Stimulated activated CD4-positive, alpha-beta T cell treated with anti-CD3 and anti-CD28 coated beads, Interleukin-15, amount 100 ng/mL, for 48 hours (primary cell): ENCODE results near the gene SUGP2.

Experiments used
- DNase-seq, 2 donors: peaks; one replicate each; pipeline ENCODE4 v3.0.0-alpha.2; 2020; ENCODE audit warnings: low read depth in 2 of 2

The SUGP2 gene

GRCh38 chr19:19059018-19059836 lies 25.9 kb upstream of the SUGP2 start:
- no peak for DNase-seq

DNA sequence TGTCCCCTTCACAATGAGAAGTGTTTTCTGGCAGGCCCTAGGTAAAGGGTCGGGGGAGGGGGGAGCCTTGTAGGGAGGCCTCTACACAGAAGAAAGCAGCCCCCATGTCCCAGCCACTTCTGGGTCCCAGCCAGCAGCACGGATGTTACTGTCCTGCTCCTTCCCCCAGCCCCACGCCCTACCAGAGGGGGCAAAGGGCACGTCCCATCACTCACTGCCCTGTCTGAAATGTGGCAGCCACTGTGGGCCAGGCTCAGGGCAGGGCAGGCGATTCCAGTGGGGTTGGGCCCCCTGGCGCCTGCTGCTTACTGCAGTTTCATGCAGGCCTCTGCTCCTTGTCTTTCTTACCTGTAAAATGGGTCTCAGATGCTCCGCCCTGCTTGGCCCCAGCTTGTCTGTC lies 24.4 kb upstream of the SUGP2 start:
- no peak for DNase-seq

- DNase-seq = no peak
These were observed 24.0 kb upstream of the SUGP2 start for GRCh38 chr19:19057317-19057716.

- DNase-seq = no peak
These were observed 23.4 kb upstream of the SUGP2 start for GRCh38 chr19:19056636-19057275.

DNA sequence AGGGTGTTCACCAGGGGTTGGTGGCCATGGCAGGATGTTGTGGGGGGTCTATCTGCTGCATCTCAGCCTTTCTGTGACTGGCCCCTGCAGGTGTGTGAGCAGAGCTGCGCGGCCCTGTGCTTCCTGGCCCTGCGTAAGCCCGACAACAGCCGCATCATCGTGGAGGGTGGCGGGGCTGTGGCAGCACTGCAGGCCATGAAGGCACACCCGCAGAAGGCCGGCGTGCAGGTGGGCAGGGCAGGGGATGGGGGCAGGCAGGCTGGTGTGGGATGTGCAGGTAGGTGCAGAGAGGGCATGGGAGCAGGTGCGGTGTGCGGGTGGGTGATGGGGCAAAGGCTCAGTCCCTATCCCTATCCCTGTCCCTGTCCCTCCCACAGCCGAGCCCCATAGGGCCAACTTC lies 22.4 kb upstream of the SUGP2 start:
- no peak for DNase-seq

DNA sequence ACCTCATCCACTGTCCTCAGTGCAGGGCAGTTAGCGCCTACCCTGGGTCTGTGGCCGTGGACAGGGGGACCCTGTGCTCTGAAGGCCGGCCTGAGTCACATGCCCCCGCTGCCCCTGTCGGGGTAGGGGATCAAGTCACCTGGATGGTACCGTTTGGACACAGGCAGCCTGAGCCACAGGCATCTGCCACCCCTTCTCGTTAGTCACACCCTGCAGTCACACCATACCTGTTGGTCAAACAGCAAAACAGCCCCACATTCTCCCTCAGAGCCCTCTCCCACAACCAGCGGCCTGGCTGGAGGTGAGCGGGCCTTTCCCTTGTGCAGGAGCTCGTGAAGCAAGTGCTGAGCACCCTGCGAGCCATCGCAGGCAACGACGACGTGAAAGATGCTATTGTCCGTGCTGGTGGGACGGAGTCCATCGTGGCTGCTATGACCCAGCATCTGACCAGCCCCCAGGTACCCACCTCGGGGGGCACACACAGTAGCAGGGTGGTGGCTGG lies 21.7 kb upstream of the SUGP2 start:
- DNase-seq = no peak

DNA sequence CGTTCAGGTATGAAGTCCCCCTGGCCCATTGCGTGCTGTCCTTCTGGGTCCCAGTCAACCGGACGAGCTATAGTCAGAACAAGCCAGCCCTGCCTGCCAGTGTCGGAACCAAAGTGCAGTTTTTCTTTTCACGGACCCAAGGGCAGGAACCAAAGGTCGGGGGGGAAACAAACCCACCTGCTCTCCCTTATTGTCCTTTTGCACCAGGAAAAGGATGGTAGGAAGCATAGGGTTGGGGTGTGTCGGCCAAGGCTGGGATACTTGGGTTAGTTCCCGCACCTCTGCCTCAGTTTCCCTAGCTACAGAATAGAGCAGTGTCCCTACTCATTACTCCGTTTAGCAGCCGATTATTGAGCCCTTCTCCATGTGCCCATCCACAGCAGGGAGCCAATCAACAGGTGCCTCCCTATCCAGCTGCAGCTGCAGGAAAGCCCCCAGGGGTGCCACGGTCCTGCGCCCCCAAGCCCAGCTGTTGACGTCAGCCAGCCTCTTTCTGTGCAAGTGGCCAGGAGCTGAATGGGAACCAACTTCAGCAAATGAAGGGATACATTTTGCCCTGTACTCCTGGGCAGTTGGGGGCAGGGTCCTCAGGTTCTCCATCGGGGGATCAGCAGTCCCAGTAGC lies 21.1 kb upstream of the SUGP2 start:
- DNase-seq = no peak

GRCh38 chr19:19053508-19054314 lies 20.4 kb upstream of the SUGP2 start:
- peak in 1 of 2 donors; percentile 38 for DNase-seq

GRCh38 chr19:19052921-19053320 lies 19.6 kb upstream of the SUGP2 start:
- no peak for DNase-seq

GRCh38 chr19:19051478-19052213 lies 18.3 kb upstream of the SUGP2 start:
- no peak for DNase-seq

DNA sequence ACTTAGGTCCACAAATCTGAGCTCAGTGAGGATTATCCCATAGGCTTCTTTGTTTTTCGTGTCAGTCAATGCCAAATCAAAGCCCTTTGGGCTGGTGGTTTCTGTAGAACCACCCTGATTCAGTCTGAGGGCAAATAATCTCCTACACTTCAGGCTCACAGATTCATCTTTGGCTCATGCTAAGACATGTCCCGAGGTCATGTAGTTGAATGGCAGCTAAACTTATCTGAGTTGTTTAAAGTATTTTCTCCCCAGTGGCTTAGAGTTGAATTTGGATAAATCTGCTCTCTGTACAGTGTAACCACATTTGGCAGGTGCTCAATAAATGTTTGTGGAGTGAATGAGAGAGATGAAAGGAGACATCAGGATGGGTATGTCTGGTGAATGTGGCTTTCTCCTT lies 17.4 kb upstream of the SUGP2 start:
- DNase-seq = no peak

GRCh38 chr19:19050104-19050503 lies 16.8 kb upstream of the SUGP2 start:
- no peak for DNase-seq

- DNase-seq = no peak
These were observed 16.1 kb upstream of the SUGP2 start for GRCh38 chr19:19049406-19049805.

- DNase-seq = no peak
These were observed 10.6 kb upstream of the SUGP2 start for GRCh38 chr19:19043881-19044280.

DNA sequence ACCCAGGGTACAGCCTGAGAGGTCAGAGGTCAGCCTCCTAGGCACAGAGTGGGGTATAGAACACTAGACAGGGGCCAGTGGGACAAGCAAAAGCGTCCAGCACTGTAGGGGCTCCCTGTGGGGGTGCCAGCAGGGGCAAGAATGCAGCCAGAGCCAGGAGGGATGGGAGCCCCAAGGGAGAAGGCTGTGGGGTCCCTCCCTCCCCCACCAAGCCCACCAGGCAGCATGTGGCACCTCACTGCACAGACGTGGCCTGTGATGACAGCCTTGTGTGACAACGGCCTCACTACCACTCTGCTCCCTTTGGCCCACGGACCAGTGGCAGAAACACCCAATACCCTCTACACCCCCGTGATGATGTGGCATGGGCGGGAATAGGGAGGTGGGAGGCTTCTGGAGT lies 10.2 kb upstream of the SUGP2 start:
- no peak for DNase-seq

GRCh38 chr19:19042732-19043280 lies 9.5 kb upstream of the SUGP2 start:
- no peak for DNase-seq

DNA sequence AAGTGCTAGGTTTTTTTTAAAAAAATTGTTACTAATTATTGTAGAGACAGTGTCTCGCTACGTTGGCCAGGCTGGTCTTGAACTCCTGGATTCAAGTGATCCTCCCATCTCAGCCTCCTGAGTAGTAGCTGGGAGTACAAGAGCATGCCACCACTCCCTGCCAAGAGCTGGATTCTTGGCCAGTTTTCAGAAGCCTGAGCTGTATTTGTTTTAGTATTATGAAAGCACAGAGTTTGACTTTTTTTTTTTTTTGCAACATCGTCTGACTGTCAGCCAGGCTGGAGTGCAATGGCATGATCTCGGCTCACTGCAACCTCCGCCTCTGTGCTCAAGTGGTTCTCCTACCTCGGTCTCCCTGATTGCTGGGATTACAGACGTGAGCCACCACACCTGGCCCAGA lies 7.1 kb upstream of the SUGP2 start:
- DNase-seq = no peak

- DNase-seq = no peak
These were observed 6.6 kb upstream of the SUGP2 start for GRCh38 chr19:19039901-19040300.

DNA sequence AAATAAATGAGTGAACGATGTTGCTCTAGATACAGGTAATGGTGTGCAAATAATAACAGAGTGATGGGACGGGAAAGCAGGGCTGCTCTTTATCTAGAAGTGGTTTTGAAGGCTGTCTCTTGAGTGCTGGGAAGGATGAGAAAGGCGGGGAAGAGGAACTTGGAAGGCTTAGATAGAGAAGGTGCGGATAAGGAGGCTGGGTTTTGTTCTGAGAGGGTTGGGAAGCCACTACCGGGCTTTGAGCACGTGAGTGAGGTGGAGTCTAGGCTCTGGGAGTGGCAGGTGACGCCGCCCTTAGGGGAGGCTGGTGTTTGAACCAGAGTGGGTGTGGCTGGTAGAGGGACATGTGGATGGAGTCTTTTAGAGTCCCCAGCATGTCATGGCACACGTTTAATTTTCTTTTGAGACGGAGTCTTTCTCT lies 897 bp upstream of the SUGP2 start:
- DNase-seq = peak; percentile 62 to 71

GRCh38 chr19:19033176-19033425 lies 216 bp downstream of the SUGP2 start:
- no peak for DNase-seq
